ENCODE measurements around the gene ST6GAL1. TPM values are rescaled to one million over a fixed set of nuclear protein-coding genes. Genes with fewer than 3 reads are reported as not detected.

ST6GAL1 gene
- total RNA-seq, 4 donors from 2014 or later = 51.3 to 113 (median 65.5) TPM

- no peak for ATAC-seq (ENCODE audit: low FRiP score)
- TF ChIP-seq CTCF (IDR thresholded peaks at IDR 0.05) = no peak
- DNase-seq (ENCODE audit: low spot score) = no peak
Measured at GRCh38 chr3:187125319-187126031, 195.1 kb downstream of the ST6GAL1 start.

Other genes starting within 250 kb of the ST6GAL1 start
- under 1 TPM in 1 of 4 donors, not detected in 3; 0.09 TPM for gene KNG1, start 213.2 kb upstream of the ST6GAL1 start, total RNA-seq
- 100 to 1,000 TPM; 315 to 515 (median 413) TPM for gene EIF4A2, start 146.9 kb upstream of the ST6GAL1 start, total RNA-seq
- gene RFC4, start 124.0 kb upstream of the ST6GAL1 start, total RNA-seq = 10 to 100 TPM in 2 of 4 donors, 1 to 10 TPM in 2; 6.1 to 10.7 (median 9.4) TPM
- gene ADIPOQ, start 87.8 kb upstream of the ST6GAL1 start, total RNA-seq = 1,000 to 10,000 TPM in 3 of 4 donors, 100 to 1,000 TPM in 1; 321 to 1,997 (median 1,475) TPM
- 10 to 100 TPM in 2 of 4 donors, 1 to 10 TPM in 2; 2.0 to 11.6 (median 8.2) TPM for gene RPL39L, start 209.0 kb downstream of the ST6GAL1 start, total RNA-seq